ENCODE results near the gene VN1R2.

Gene VN1R2

DNA sequence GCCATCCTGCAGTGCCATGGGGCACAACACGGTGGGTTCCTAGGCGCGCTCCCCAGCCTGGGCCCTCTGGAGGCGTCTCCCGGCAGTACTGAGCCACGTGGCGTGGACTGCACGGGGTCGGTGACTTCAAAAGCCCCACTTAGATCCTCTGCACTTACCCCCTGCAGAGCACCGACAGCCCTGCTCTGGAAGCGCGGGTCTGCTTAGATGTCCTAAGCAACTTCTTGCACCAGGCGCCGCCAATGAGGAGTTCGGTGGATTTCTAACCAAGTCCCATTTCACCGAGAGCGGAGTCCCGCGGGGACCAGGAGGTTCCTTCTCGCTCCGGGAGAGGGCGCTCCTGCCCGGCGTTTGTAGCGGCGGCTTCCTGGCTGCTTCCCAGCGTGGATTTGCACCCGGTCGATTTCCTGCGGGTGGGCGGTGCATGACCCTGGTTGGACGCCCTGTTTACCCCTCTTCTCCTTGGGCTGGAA is 50.3 kb downstream of the VN1R2 start:
- H3K4me3 ChIP-seq (ENCODE audit: low read depth, low read length) = peak overlapping the region; percentile 18
- no peak for DNase-seq (ENCODE audit: low read depth)
